DND-41 (cell line): ENCODE results near the gene TRMT10B.

Experiments used
- CTCF ChIP-seq: IDR thresholded peaks from 2 replicates; pipeline ENCODE4 v1.5.1; 2012; ENCODE audit warnings: borderline replicate concordance, low read length, moderate library complexity, mild to moderate bottlenecking; ENCODE audit not compliant: poor library complexity, severe bottlenecking; ENCODE audit errors: extremely low read depth
- EZH2 ChIP-seq: IDR thresholded peaks from 3 replicates; pipeline ENCODE4 v1.6.1; 2012; ENCODE audit warnings: borderline replicate concordance, low read depth, mild to moderate bottlenecking, moderate library complexity, low read length, inconsistent platforms; ENCODE audit not compliant: severe bottlenecking

- TF ChIP-seq CTCF (no peak), EZH2 (no peak)
These were observed 47.3 kb upstream of the TRMT10B start for GRCh38 chr9:37706290-37706689.
